M059J (cell line): ENCODE measurements around the gene HLA-DMB. TPM values are rescaled to one million over a fixed set of nuclear protein-coding genes. Genes with fewer than 3 reads are reported as not detected.

Experiments used
- DNase-seq: peaks from one replicate; pipeline ENCODE4 v3.0.0-alpha.2; 2012; ENCODE audit warnings: low read depth
- total RNA-seq: library from RNA; depleted of rRNA; stranded (reverse); fragments of >200 nt; shearing (Covaris generic); gene quantifications from 2 replicates; pipeline ENCODE4 v1.2.3, GENCODE V29; 2014

The HLA-DMB gene
- total RNA-seq, 1 experiment from 2014 or later, result 5.1 TPM

DNA sequence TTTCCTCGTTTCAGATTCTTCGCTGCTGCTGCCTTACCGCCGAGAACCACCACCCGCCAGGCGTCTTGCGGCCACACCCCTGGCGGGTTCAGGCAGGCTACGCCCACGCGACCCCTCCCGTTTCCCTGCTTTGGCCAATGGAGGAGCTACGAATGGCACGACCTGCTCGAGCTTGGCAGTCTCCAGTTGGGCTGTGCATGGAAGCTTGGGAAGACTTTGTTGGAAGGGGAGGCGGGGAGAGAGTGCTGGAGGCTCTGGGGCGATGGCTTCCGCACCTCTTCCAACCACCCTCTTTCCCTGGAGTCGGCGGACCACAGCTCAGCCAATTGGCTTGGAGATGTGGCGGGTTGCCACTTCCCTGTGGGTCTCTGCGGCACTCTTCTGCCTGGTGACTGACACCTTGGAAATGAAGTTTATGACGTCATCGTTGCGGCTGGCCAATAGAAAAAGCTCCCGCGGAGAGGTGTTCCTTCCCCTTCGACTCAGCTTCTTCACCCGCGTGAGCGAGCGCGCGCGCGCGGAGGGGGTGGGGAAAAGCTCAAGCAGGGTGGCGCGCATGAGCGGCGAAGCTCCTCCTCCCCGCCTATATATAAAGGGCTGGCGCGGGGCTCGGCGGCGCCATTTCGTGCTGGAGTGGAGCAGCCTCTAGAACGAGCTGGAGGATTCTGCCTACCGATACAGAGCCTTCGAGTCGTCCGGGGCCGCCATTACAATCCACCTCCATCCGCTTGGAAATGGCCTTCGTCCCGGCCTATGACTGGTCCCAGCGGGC is 30.9 kb upstream of the HLA-DMB start:
- DNase-seq, result peak; percentile 100

DNA sequence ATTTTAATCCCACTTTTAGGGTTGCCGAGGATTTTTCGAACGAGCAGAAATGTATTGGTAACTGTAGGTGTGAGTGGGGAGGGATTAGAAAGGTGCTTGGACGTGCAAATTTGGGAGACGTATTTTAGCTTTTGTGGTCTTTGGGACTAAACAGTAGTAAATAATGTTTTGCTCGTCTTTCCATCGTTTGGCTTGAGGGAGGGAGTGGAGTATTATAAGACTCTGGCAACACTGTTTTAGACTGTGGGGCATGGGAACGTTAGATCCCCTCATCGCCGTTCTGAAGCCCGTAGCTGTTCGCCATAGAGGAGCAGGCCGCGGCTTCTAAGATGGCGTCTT is 30.4 kb upstream of the HLA-DMB start:
- no peak for DNase-seq

DNA sequence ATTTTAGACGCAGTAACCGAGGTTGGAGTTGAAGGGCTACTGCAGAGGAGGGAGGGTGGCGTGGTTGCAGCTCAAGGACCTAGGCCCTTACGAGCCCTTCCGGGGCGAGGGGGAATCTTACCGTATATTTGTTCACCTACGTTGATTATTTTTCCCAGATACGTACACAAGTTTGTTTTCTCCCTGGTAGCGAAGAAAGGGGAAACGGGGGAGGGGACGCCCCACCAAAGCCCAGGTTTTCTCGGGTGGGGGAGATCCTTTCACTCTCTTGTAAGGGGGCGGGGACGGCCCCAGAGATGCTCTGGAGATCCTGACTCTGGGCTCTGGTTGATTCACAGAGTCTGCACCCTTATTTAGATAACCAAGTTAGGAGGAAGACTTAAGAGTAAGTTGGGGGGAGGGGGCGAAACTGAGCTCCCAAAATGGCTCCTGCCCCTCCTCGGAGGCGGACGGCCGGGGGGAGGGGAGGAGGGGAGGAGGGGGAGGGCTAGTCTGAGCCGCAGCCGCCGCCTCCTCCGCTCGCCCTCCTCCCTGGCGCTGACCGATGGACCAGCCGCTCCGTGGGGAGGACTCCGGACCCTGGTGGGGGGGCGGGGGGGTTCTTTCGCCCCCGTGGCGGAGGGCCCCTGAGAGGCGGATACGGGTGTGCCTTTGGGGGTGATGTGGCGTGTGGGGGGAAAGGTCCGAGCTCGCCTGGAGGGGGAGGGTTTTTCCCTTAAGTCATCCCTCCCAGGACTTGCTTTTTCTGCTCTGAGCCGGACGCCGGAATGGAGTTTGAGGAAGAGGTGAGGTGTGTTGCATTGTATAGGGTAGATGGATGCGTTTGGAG is 29.8 kb upstream of the HLA-DMB start:
- peak; percentile 94 for DNase-seq

DNA sequence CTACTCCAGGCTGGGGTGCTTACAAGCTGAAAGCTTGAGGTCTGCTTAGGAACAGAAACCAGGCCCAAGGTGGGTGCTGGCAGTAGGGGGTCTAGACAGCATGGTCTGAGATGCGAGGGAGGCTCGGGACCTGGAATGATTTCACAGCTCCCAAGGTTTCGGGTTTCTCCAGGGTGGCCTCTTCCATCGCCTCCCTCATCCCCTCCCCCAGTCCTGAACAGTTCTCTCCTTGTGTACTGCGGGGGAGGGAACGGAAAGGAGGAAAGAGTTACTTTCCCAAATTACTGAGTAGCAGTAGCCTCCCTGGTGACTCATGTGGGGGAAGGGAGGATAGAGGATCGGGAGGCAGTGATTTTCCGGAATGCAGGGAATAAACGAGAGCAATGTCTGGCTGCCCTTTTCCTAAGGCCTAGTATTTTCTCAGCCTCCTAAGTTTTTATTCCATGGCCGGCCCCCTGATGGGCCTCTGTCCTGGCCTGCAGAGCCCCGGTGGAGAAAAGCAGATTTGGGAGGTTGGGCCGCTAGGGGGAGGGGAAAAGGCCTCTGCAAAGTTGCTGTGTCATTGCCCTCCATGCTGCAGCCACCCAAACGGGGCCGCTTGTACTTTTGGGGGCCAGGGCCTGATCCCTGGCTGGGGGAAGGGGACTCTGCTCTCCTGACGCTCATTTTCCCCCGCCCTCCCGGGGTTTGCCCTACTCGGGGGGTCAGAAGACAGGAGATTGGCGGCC is 29.0 kb upstream of the HLA-DMB start:
- peak; percentile 100 for DNase-seq

DNA sequence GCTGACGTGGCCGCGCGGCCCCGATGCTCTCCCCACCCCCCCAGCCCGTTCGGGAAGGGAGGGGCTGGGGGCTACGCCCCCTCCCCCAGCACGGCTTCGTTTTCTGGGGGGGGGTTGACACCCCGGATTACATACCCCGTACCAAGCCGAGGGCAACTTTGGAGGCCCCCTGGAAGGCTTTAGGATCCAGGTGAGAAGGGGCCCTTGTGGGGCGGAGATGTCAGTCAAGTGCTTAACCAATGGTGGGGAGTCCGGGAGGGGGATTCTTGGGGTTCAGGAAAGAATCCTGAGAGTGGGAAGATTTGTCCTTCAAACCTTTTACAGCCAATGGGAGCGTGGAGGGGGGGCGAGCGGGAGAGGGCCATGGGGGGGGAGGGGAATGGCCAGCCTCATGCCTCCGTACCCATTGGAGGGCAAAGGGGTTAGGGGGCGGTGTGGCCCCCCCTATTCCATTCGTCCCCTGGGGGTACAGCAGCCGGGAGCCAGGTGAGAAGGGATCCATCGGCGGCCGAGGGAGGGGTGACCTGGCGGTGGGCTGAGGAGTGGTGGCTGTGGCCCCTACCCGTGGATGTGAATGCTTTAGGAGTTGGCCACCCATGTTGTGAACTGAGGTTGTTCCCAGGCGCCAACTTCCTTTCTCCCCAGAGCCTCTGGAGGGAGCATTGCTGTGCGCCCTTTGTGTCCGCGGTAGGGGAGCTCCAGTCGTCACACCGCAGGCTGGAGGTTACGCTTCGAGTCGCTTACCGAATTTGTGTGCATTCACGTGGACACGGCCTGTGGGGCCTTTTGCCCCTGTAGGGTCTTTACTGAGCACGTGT is 28.2 kb upstream of the HLA-DMB start:
- peak; percentile 95 for DNase-seq

DNA sequence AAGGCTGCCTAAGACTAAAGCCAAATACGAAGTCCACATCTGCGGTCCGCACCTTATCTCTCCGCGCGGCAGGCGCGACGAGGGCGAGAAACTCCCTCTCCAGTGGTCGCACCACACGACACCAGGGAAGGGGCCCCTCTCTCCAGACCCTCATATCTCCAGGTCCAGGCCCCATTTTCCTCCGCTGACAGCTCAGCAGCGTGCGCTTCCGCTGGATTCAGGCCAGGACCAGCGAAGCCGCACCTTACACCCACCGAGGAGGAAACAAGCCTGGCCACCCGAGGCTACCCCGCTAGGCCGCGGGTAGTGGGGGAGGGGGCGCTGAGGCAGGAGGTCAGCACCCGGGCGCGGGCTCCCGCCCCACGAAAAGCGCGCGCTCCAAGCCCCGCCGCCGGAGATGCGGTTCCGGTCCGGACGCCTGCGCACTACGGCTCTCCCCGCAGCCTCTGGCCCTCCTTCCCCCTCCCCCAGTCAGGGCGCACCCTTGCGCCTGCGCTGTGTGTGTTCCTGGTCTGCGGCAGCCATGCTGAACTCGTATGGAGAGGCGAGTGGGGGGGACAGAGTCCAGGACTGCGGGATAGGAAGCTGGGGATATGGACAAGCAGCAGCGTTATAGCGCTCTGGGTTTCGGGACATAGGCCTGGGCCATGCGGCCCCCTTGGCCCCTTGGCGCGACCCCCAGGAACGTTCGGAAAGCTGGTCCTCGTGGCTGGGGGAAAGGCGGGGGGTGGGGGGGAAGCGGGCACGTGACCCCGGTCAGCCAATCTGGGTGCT is 27.5 kb upstream of the HLA-DMB start, which contains the start of gene BRD2:
Gene BRD2, plus strand, starts transcription at position 502 of the 774 bp plus-strand sequence. CDS start 4,305 bp downstream, outside the sequence.
- DNase-seq, result peak; percentile 98

DNA sequence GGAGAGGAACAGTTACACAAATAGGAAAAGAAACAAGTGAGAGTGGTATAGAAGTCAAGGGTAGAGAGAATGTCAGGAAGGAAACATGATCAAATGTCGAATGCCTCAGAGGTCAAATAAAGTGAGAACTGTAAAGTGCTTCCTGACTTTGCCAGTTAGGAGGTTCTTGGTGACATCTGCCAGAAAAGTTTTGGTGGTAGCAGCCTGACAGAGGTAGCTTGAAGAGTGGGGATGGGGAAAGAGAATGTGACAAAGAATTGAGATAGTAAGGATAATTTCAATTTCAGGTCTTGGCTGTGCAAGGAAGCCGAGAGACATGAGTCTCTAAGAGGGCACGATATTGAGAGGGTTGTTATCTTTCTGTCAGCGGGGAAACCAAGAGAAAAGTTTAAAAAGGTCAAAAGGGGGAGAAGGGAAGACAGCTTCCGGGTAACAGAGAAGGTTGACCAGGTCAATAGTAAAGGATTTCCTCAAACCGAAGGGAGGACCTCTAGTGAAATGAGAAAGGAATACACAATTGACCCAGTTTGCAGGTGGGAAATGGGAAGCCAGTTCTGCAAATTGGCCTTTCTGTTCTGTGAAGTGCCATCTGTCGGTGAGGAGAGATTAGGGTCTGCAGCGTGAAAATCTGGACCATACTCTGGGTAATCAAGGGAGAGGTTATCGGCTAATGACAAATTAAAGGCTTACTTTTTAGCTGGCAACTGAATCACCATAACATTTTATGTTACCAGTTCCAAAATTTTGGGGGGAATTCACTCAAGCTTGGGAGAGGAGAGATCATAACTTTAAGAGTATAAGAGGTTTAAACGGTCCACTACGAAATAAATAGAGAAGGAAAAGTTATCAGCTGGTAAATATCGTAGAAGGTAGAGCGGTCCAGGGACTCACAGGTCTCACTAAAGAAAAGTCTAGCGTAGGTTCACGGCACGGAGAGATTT is 26.6 kb upstream of the HLA-DMB start:
- peak; percentile 74 for DNase-seq

DNA sequence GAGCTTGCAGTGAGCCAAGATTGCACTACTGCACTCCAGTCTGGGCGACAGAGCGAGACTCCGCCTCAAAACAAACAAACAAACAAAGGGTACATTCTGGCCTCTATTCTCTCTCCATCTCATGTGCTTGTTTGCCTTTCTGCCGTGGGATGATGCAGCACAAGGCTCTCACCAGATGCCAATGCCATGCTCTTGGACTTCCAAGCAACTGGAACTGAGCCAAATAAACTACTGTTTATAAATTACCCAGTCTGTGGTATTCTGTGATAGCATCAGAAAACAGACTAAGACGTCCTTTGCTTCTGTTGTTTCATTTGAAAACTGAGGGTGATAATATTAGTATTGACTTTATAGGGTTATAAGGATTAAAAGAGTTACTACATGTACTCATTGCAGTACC is 23.9 kb upstream of the HLA-DMB start:
- DNase-seq, result peak; percentile 49

DNA sequence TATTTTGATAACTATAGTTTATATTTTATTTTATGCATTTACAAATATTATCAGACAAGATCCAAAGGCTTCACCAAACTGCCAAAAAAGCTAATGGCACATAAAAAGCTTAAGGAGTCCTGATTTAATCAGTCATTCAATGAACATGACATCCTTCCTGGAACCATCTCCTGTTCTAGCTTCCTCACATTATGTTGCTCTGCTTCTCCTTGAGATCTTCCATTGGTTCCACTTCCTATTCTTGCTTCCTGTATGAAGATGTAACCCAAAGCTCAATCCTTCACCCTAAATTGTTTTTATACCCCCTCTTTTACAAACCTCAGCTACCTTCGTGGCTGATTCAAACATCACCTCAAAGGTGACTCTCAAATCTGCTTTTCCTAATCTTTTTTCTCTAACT is 23.0 kb upstream of the HLA-DMB start:
- no peak for DNase-seq

DNA sequence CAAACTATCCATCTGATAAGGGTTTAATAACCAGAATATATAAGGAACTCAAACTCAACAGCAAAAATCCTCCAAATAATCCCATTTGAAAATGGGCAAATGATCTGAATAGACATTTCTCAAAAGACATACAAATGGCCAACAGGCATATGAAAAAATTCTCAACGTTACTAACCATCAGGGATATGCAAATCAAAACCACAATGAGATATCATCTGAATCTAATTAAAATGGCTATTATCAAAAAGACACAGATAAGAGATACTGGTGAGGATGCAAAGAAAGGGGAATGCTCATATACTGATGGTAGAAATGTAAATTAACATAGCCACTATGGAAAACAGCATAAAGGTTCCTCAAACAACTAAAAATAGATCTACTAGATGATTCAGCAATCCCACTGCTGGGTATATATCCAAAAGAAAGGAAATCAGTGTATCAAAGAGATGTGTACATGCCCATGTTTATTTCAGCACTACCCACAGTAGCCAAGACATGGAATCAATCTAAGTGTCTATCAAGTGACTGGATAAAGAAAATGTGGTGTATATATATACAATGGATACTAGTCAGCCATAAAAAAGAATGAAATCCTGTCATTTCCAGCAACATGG is 21.5 kb upstream of the HLA-DMB start:
- no peak for DNase-seq

DNA sequence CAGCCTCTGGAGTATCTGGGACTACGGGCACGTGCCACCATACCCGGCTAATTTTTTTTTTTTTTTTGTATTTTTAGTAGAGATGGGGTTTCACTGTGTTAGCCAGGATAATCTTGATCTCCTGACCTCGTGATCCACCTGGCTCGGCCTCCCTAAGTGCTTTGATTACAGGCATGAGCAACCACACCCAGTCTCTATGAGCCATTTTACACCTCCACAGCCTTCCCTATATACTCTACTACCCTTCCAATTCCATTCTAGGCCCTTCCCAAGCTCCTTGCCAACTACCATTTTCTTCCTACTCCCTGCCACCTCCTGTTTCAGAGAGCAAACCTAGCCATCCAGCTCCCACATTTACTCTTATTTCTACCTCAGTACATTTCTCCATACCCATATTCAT is 19.7 kb upstream of the HLA-DMB start:
- no peak for DNase-seq

DNA sequence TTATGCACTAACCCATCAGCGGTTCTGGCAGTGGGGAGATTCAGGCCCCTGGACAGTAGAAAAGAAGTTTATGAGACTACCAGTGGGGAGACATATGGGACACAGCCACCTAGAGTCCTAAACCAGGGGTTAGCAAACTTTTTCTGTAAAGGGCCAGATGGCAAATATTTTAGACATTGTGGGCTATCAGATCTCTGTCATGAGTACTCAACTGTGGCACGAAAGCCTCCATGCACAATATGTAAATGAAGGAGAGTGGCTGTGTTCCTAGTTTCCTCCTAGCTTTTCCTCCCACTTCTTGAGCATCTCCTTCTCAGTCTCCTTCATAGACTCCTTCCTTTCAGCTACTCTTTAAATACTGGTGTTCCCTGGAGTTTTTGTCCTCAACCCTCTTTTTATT is 15.3 kb upstream of the HLA-DMB start:
- no peak for DNase-seq

DNA sequence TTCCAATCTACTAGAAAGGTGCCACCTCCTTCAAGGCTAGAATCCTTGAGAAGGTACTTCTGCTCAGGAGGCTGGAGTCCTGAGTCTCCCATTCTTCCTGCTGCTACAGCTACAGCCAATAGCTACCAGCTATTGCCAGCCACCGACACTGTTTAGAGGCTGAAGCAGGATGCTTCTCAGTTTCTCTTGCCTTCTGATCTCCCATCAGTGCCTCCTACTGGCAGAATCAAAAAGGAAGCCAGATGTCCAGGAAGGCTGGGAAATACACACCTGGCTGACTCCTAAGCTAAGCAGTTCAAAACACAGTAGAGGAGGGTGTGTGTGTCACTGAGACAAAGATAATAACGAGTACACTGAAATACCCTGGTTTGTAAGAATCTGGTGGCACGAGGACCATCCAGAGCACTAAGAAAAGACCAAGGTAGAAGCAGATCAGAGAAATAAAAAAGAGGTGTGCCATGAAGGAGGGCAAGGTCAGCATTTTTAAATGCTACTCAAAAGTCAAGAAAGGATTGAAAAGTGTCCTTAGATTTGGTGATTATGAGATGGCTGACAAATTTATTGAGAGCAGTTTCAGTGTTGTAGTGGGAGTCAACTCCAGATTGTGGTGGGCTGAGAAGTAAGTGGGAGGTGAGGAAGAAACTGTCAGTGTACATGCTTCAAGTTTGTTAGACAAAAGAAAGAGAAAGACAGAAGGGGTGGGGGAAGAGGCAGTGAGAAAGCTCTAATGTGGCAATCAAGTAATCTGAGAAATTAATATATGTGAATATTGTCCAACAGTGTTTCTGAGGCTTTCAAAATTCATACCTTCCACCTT is 14.4 kb upstream of the HLA-DMB start:
- peak; percentile 37 for DNase-seq

DNA sequence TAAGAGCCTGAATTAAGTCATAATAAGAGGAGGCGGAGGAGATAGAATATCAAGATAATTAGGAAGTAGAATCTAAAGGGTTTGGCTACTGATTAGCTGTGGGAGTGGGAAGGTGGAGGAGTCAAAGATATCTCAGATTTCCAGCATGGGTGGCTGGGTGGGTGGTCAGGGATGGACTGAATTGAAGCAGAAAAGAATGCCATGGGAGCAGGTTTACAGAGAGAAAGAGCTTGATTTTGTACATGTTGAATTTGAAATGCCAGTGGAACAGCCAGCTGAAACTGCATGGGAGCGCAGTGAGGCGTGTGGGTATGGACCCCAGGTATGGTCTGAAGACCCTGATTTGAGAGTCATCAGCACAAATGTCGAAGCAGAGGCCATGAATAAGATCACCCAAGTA is 13.4 kb upstream of the HLA-DMB start:
- DNase-seq, result no peak

DNA sequence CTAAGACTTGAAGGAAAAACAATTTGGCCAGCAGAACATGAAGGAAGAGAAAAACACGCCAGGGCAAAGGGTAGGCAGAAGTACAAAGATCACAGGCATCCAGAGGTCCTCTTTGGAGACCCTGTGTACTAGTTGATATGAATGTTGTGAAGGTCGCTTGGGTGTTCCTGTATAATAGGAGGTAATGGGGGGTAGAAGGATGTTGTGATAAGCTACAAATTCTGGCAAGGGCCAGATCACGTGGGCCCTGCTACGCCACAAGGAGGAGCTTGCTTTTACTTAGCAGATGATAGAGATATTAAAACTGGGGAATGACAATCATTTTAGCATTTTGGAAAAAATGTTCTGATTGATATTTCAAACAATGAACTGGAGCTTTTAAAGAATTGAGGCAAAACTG is 12.9 kb upstream of the HLA-DMB start:
- no peak for DNase-seq

DNA sequence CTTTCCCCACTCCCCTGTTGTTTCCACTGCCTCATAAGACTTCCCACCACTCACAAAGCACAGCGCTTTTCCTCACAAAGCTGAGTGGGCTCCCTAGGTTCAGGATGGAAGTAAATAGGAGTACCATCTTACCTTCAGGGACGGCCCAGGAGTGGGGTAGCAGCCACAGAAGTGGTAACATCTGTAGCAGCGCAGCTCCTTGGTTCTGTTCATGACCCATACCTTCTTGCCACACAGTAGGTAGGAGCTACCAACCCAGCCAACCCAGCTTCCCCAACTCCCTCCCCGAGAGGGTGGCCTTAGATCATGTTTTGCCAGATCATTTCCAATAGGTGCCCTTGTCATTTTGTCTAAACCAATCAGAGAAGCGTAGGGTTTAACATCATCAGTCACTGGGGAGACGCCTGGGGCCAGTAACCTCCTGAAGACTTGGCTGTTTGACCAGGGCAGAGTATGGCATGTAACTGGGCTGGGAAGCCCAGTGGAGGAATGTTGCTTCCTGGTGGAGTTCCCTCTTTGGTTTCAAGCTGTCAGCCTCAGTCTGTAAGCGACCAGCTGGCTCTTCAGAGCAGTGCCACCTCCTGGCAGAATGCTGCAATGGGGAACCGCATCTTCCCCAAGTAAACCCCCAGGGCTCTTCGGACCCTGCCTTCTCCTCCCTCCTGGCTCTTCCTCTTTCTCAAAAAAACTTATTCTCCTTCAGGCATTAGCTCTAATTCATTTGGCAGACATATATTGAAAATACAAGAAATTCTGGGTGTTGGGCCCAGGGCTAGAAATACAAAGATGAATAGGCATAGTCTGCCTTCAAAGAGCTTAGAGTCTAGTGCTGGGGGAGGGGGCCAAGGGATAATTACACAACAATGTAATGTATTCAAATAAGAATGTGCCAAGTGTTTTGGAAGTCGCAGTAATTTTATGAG is 12.2 kb upstream of the HLA-DMB start, which contains the start of gene HLA-DMA:
Gene HLA-DMA, minus strand, starts transcription at position 281 of the 923 bp plus-strand sequence. Its CDS starts 61 bp downstream, at position 220.
- DNase-seq, result peak; percentile 96

DNA sequence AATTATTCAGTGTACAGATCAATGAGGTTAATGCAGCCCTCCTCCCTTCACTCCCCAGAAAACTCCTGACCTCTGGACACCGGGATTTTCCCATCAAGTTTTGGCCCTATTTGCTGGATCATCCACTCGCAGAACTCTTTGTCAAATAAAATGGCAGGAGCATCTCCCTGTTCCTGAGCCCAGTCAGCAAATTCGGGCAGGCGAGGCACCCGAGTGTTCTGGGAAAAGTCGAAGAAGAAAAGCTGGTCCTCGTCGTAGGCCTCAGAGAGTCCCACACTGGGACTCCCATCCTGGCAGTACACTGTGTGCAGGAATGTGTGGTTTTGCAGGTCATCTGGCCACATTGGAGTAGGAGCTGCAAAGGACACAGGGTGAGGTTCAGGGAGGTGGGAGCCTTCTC is 9.6 kb upstream of the HLA-DMB start:
- no peak for DNase-seq
